IPS-20b (cell line): Measurements from ENCODE around the gene MRPS23.

Experiments used
- H3K27ac ChIP-seq: one replicate; pipeline ENCODE4 v1.5.1; 2013; ENCODE audit warnings: low read length
- H3K27me3 ChIP-seq: 2 replicates; pipeline ENCODE4 v1.6.1; 2013; ENCODE audit warnings: mild to moderate bottlenecking, low read length, inconsistent platforms; ENCODE audit not compliant: insufficient read depth
- H3K36me3 ChIP-seq: 2 replicates; pipeline ENCODE4 v1.6.1; 2013; ENCODE audit warnings: low read depth, mild to moderate bottlenecking, inconsistent platforms, low read length, moderate library complexity; ENCODE audit not compliant: insufficient read depth
- H3K4me1 ChIP-seq: 2 replicates; pipeline ENCODE4 v1.6.1; 2013; ENCODE audit warnings: mild to moderate bottlenecking, control low read depth, inconsistent platforms, low read length, moderate library complexity; ENCODE audit not compliant: insufficient read depth
- H3K4me3 ChIP-seq: 2 replicates; pipeline ENCODE4 v1.5.1; 2013; ENCODE audit warnings: mild to moderate bottlenecking, low read length, inconsistent platforms
- H3K9ac ChIP-seq: 2 replicates; pipeline ENCODE4 v1.6.1; 2013; ENCODE audit warnings: low read depth, mild to moderate bottlenecking, inconsistent platforms, low read length, moderate library complexity
- H3K9me3 ChIP-seq: 2 replicates; pipeline ENCODE4 v1.6.1; 2013; ENCODE audit warnings: mild to moderate bottlenecking, low read depth, low read length, inconsistent platforms; ENCODE audit not compliant: insufficient read depth

The MRPS23 gene

GRCh38 chr17:57860414-57860999 is 10.7 kb upstream of the MRPS23 start:
- Histone ChIP-seq H3K9me3 (no peaks in the 10 kb centered on the region), H3K4me3 (peak overlapping the region; percentile 69), H3K4me1 (peaks cover 19% of the 10 kb centered on the region), H3K36me3 (no peaks in the 10 kb centered on the region), H3K9ac (peak overlapping the region; percentile 8; the same call in 1 of the 2 replicates), H3K27ac (no peak overlapping the region), H3K27me3 (peaks cover 49% of the 10 kb centered on the region)

- Histone ChIP-seq H3K9me3 (no peaks in the 10 kb centered on the region), H3K9ac (no peak overlapping the region), H3K27ac (no peak overlapping the region), H3K4me1 (peaks cover 19% of the 10 kb centered on the region), H3K36me3 (no peaks in the 10 kb centered on the region), H3K4me3 (no peak overlapping the region), H3K27me3 (peaks cover 49% of the 10 kb centered on the region)
Observed at GRCh38 chr17:57859601-57860413, 10.0 kb upstream of the MRPS23 start.

- H3K4me1 ChIP-seq = peaks cover 19% of the 10 kb centered on the region
- H3K9ac ChIP-seq = no peak overlapping the region
- no peak overlapping the region for H3K27ac ChIP-seq
Observed at GRCh38 chr17:57858838-57859237, 9.0 kb upstream of the MRPS23 start.

GRCh38 chr17:57856792-57857620 is 7.2 kb upstream of the MRPS23 start:
- H3K27ac ChIP-seq = no peak overlapping the region
- no peaks in the 10 kb centered on the region for H3K9me3 ChIP-seq
- H3K9ac ChIP-seq = no peak overlapping the region
- peaks cover 34% of the 10 kb centered on the region for H3K27me3 ChIP-seq
- H3K36me3 ChIP-seq = no peaks in the 10 kb centered on the region
- H3K4me3 ChIP-seq = no peak overlapping the region
- peaks cover 12% of the 10 kb centered on the region for H3K4me1 ChIP-seq

More at GRCh38 chr17:57858838-57859237, 9.0 kb upstream of the MRPS23 start:
- H3K36me3 ChIP-seq = no peaks in the 10 kb centered on the region
- H3K9me3 ChIP-seq = no peaks in the 10 kb centered on the region
- H3K27me3 ChIP-seq = peaks cover 49% of the 10 kb centered on the region
- H3K4me3 ChIP-seq = no peak overlapping the region

- peaks cover 11% of the 10 kb centered on the region for H3K4me1 ChIP-seq
- no peak overlapping the region for H3K4me3 ChIP-seq
- no peaks in the 10 kb centered on the region for H3K36me3 ChIP-seq
- H3K9me3 ChIP-seq = no peaks in the 10 kb centered on the region
- peaks cover 19% of the 10 kb centered on the region for H3K27me3 ChIP-seq
- H3K9ac ChIP-seq = no peak overlapping the region
- no peak overlapping the region for H3K27ac ChIP-seq
Observed at GRCh38 chr17:57855391-57856035, 5.7 kb upstream of the MRPS23 start.

GRCh38 chr17:57853695-57854094 is 3.9 kb upstream of the MRPS23 start:
- Histone ChIP-seq H3K27ac (no peak overlapping the region), H3K4me3 (no peak overlapping the region), H3K4me1 (peaks cover 7% of the 10 kb centered on the region; the same call in 1 of the 2 replicates), H3K9ac (no peak overlapping the region), H3K36me3 (no peaks in the 10 kb centered on the region), H3K9me3 (no peaks in the 10 kb centered on the region), H3K27me3 (peaks cover 1% of the 10 kb centered on the region; the same call in 1 of the 2 replicates)

GRCh38 chr17:57852955-57853328 is 3.1 kb upstream of the MRPS23 start:
- H3K27ac ChIP-seq = no peak overlapping the region
- 0 out of 2 replicates have a peak, but pooled peaks cover 3% of the 10 kb centered on the region for H3K36me3 ChIP-seq

GRCh38 chr17:57852092-57852954 is 2.5 kb upstream of the MRPS23 start:
- H3K4me3 ChIP-seq = no peak overlapping the region
- no peaks in the 10 kb centered on the region for H3K9me3 ChIP-seq
- H3K36me3 ChIP-seq = 0 out of 2 replicates have a peak, but pooled peaks cover 6% of the 10 kb centered on the region
- no peaks in the 10 kb centered on the region for H3K27me3 ChIP-seq
- H3K4me1 ChIP-seq = peaks cover 7% of the 10 kb centered on the region; the same call in 1 of the 2 replicates
- no peak overlapping the region for H3K27ac ChIP-seq
- 0 out of 2 replicates have a peak overlapping the region, but pooled peaks have one; percentile 20 for H3K9ac ChIP-seq

More at GRCh38 chr17:57852955-57853328, 3.1 kb upstream of the MRPS23 start:
- Histone ChIP-seq H3K27me3 (no peaks in the 10 kb centered on the region), H3K4me3 (no peak overlapping the region), H3K9ac (no peak overlapping the region), H3K4me1 (peaks cover 7% of the 10 kb centered on the region; the same call in 1 of the 2 replicates), H3K9me3 (no peaks in the 10 kb centered on the region)

- no peaks in the 10 kb centered on the region for H3K9me3 ChIP-seq
- peak overlapping the region; percentile 96 for H3K4me3 ChIP-seq
- peak overlapping the region; percentile 92 for H3K9ac ChIP-seq
- H3K27me3 ChIP-seq = no peaks in the 10 kb centered on the region
- peaks cover 17% of the 10 kb centered on the region for H3K36me3 ChIP-seq
- no peak overlapping the region for H3K27ac ChIP-seq
- H3K4me1 ChIP-seq = peaks cover 7% of the 10 kb centered on the region; the same call in 1 of the 2 replicates
Observed at GRCh38 chr17:57849163-57849873, 526 bp downstream of the MRPS23 start.
